Measurements from ENCODE around the gene KAT2B.
"Not testable (repeated sequence)": the region's sequence is repeated elsewhere in the genome, so short reads cannot be mapped to it uniquely, and the experiment has no call there.

KAT2B gene

GRCh38 chr3:20042331-20042730 lies 2.1 kb downstream of the KAT2B start:
- DNase-seq, result no peak

GRCh38 chr3:20043396-20043795 lies 3.1 kb downstream of the KAT2B start:
- DNase-seq, result peak; percentile 41

GRCh38 chr3:20043825-20044224 lies 3.6 kb downstream of the KAT2B start:
- DNase-seq, result no peak

GRCh38 chr3:20045141-20045540 lies 4.9 kb downstream of the KAT2B start:
- not testable (repeated sequence) for DNase-seq

GRCh38 chr3:20046556-20046955 lies 6.3 kb downstream of the KAT2B start:
- no peak for DNase-seq

GRCh38 chr3:20047341-20047779 lies 7.1 kb downstream of the KAT2B start:
- no peak for DNase-seq

GRCh38 chr3:20047976-20048883 lies 8.0 kb downstream of the KAT2B start:
- no peak for DNase-seq

GRCh38 chr3:20051123-20051806 lies 11.0 kb downstream of the KAT2B start:
- DNase-seq, result no peak

GRCh38 chr3:20052851-20053250 lies 12.6 kb downstream of the KAT2B start:
- no peak for DNase-seq

GRCh38 chr3:20054549-20054987 lies 14.3 kb downstream of the KAT2B start:
- DNase-seq, result no peak

GRCh38 chr3:20055020-20055775 lies 15.0 kb downstream of the KAT2B start:
- DNase-seq, result no peak

- no peak for DNase-seq
Measured at GRCh38 chr3:20055842-20056241, 15.6 kb downstream of the KAT2B start.

- no peak for DNase-seq
Measured at GRCh38 chr3:20056725-20057611, 16.7 kb downstream of the KAT2B start.

GRCh38 chr3:20057612-20058180 lies 17.4 kb downstream of the KAT2B start:
- DNase-seq, result no peak

GRCh38 chr3:20059929-20060328 lies 19.7 kb downstream of the KAT2B start:
- no peak for DNase-seq

GRCh38 chr3:20060974-20061685 lies 20.9 kb downstream of the KAT2B start:
- DNase-seq, result no peak

- no peak for DNase-seq
Measured at GRCh38 chr3:20062996-20063395, 22.8 kb downstream of the KAT2B start.

- DNase-seq, result no peak
Measured at GRCh38 chr3:20064387-20064786, 24.1 kb downstream of the KAT2B start.

GRCh38 chr3:20064796-20065564 lies 24.7 kb downstream of the KAT2B start:
- DNase-seq, result no peak

- DNase-seq, result no peak
Measured at GRCh38 chr3:20066079-20066478, 25.8 kb downstream of the KAT2B start.

Data from left hindlimb (tissue), 1 donor.